GM23338 (cell line): ENCODE results near the gene HOXA2. TPM values are rescaled to one million over a fixed set of nuclear protein-coding genes. Genes with fewer than 3 reads are reported as not detected.

Experiments used
- ATAC-seq: fragments of 200-7000 bp; cut with Tn5 transposase; 3 replicates; pipeline ENCODE4 v1.9.1; 2020
- DNase-seq: peaks from one replicate; pipeline ENCODE4 v3.0.0-alpha.2; 2015; ENCODE audit warnings: low spot score
- H2AFZ ChIP-seq: fragments of 200-600 bp; sonication (generic); 2 replicates; pipeline ENCODE4 v1.8.0; 2016; ENCODE audit warnings: antibody characterized with exemption, mild to moderate bottlenecking, moderate library complexity
- H3F3A ChIP-seq: fragments of 200-600 bp; sonication (generic); replicated peaks from 2 replicates; pipeline ENCODE4 v1.8.0; 2017; ENCODE audit warnings: antibody characterized with exemption, mixed run types, low read depth
- H3K27ac ChIP-seq: fragments of 200-600 bp; sonication (generic); 2 replicates; pipeline ENCODE4 v1.6.1; 2016; ENCODE audit warnings: low read depth
- H3K27me3 ChIP-seq: fragments of 200-600 bp; sonication (generic); 2 replicates; pipeline ENCODE4 v1.8.0; 2016; ENCODE audit warnings: mild to moderate bottlenecking, mixed run types, moderate library complexity; ENCODE audit not compliant: insufficient read depth
- H3K36me3 ChIP-seq: fragments of 200-600 bp; sonication (generic); 2 replicates; pipeline ENCODE4 v1.8.0; 2016; ENCODE audit warnings: mild to moderate bottlenecking; ENCODE audit not compliant: insufficient read depth
- H3K4me1 ChIP-seq: fragments of 200-600 bp; sonication (generic); 2 replicates; pipeline ENCODE4 v1.8.0; 2016; ENCODE audit warnings: mild to moderate bottlenecking, moderate library complexity; ENCODE audit not compliant: insufficient read depth
- H3K4me2 ChIP-seq: fragments of 200-600 bp; sonication (generic); 2 replicates; pipeline ENCODE4 v1.7.1; 2017; ENCODE audit warnings: mixed run types
- H3K4me3 ChIP-seq: fragments of 200-600 bp; sonication (generic); 2 replicates; pipeline ENCODE4 v1.6.1; 2016; ENCODE audit warnings: mixed run types
- H3K79me2 ChIP-seq: fragments of 200-600 bp; sonication (generic); replicated peaks from 2 replicates; pipeline ENCODE4 v1.8.0; 2017; ENCODE audit warnings: mild to moderate bottlenecking; ENCODE audit not compliant: insufficient read depth
- H3K9me2 ChIP-seq: fragments of 200-600 bp; sonication (generic); 2 replicates; pipeline ENCODE4 v1.8.0; 2017; ENCODE audit not compliant: insufficient read depth
- H4K20me1 ChIP-seq: fragments of 200-600 bp; sonication (generic); replicated peaks from 2 replicates; pipeline ENCODE4 v1.8.0; 2017; ENCODE audit warnings: mild to moderate bottlenecking; ENCODE audit not compliant: insufficient read depth
- H3K27ac Mint-ChIP-seq: 2 replicates; pipeline ENCODE4 v1.8.0; 2020; ENCODE audit warnings: inconsistent platforms, mild to moderate bottlenecking, moderate library complexity, mixed read lengths
- H3K27me3 Mint-ChIP-seq: 3 replicates; pipeline ENCODE4 v1.8.0; 2022; ENCODE audit warnings: low read depth, mild to moderate bottlenecking, moderate library complexity, mixed read lengths, inconsistent platforms; ENCODE audit not compliant: insufficient read depth, poor library complexity
- H3K36me3 Mint-ChIP-seq: 3 replicates; pipeline ENCODE4 v1.8.0; 2021; ENCODE audit warnings: low read depth, mild to moderate bottlenecking, inconsistent platforms, moderate library complexity, mixed read lengths
- H3K4me1 Mint-ChIP-seq: 3 replicates; pipeline ENCODE4 v1.8.0; 2020; ENCODE audit warnings: mild to moderate bottlenecking, inconsistent platforms, mixed read lengths
- H3K4me3 Mint-ChIP-seq: 3 replicates; pipeline ENCODE4 v1.8.0; 2021; ENCODE audit warnings: moderate library complexity, mild to moderate bottlenecking, inconsistent platforms, mixed read lengths
- H3K9me3 Mint-ChIP-seq: 3 replicates; pipeline ENCODE4 v1.8.0; 2020; ENCODE audit warnings: moderate library complexity, mild to moderate bottlenecking, inconsistent platforms, mixed read lengths
- CREB1 ChIP-seq: fragments of 250-450 bp; sonication (Bioruptor Pico); IDR thresholded peaks from 2 replicates; pipeline ENCODE4 v1.5.0; 2020; ENCODE audit warnings: low read depth, mild to moderate bottlenecking, moderate library complexity
- CTCF ChIP-seq, 2 experiments: fragments of 200-600 bp in 1 of 2; sonication (generic) in 1 of 2; conservative IDR thresholded peaks; 2 replicates each; pipeline versions ENCODE4 v1.5.1 to v1.6.1; 2016 to 2017; ENCODE audit warnings: antibody characterized with exemption in 2 of 2, low read depth in 2 of 2, mild to moderate bottlenecking in 2 of 2, moderate library complexity in 1 of 2
- EZH2 ChIP-seq: fragments of 200-600 bp; sonication (generic); IDR thresholded peaks from one replicate; pipeline ENCODE4 v1.8.0; 2017; ENCODE audit warnings: antibody characterized with exemption, mild to moderate bottlenecking, low read depth; ENCODE audit not compliant: unreplicated experiment
- EZH2phosphoT487 ChIP-seq: fragments of 200-600 bp; sonication (generic); IDR thresholded peaks from one replicate; pipeline ENCODE4 v1.8.1; 2018; ENCODE audit warnings: antibody characterized with exemption; ENCODE audit not compliant: unreplicated experiment
- JUNB ChIP-seq: IDR thresholded peaks from one replicate; pipeline ENCODE4 v1.6.1; 2016; ENCODE audit warnings: antibody characterized with exemption; ENCODE audit not compliant: unreplicated experiment
- NANOG ChIP-seq: IDR thresholded peaks from 2 replicates; pipeline ENCODE4 v1.6.1; 2016; ENCODE audit warnings: antibody characterized with exemption, borderline replicate concordance
- REST ChIP-seq: IDR thresholded peaks from one replicate; pipeline ENCODE4 v1.6.1; 2018; ENCODE audit warnings: antibody characterized with exemption; ENCODE audit not compliant: unreplicated experiment
- STAT1 ChIP-seq: IDR thresholded peaks from one replicate; pipeline ENCODE4 v1.6.1; 2016; ENCODE audit warnings: antibody characterized with exemption; ENCODE audit not compliant: unreplicated experiment
- ZNF114 ChIP-seq: fragments of 250-450 bp; sonication (Bioruptor Pico); IDR thresholded peaks from 2 replicates; pipeline ENCODE4 v1.5.0; 2020; ENCODE audit warnings: mild to moderate bottlenecking, moderate library complexity
- ZNF331 ChIP-seq: fragments of 250-450 bp; sonication (Bioruptor Pico); IDR thresholded peaks from 2 replicates; pipeline ENCODE4 v1.5.0; 2020; ENCODE audit warnings: low read depth, mild to moderate bottlenecking, moderate library complexity
- ZNF462 ChIP-seq: fragments of 250-450 bp; sonication (Bioruptor Pico); IDR thresholded peaks from 2 replicates; pipeline ENCODE4 v1.5.0; 2020; ENCODE audit warnings: mild to moderate bottlenecking, moderate library complexity
- polyA plus RNA-seq: library from polyadenylated mRNA; unstranded; fragments of >200 nt; fragmentation: Nextera tagmentation; extraction: Ambion mirVana; gene quantifications from 2 replicates; pipeline ENCODE4 v1.2.1, GENCODE V29; 2016
- total RNA-seq: library from RNA; depleted of rRNA; stranded (reverse); fragments of >200 nt; shearing (Covaris generic); gene quantifications from 2 replicates; pipeline ENCODE4 v1.2.3, GENCODE V29; 2014

Gene HOXA2
- total and polyA plus RNA-seq, 2 experiments from 2014 or later: not detected

- TF ChIP-seq CTCF (conservative IDR thresholded peaks at IDR 0.05; ENCODE audit: low read depth in 2 of 2): no peak
- no peak for TF ChIP-seq ZNF331
- TF ChIP-seq EZH2: no peak
- TF ChIP-seq ZNF114 (CRISPR knock-in tag): no peak
- no peak for TF ChIP-seq JUNB
- TF ChIP-seq STAT1: no peak
Observed at GRCh38 chr7:27062946-27063345, 39.5 kb downstream of the HOXA2 start (continued).

GRCh38 chr7:27053153-27053552, 49.3 kb downstream of the HOXA2 start:
- Histone ChIP-seq H3K4me1 (peaks cover 5% of the 10 kb centered on the region; the same call in 1 of the 2 replicates), H3K27me3 (no peaks in the 10 kb centered on the region), H3F3A (no peaks in the 10 kb centered on the region), H3K4me3 (no peak overlapping the region), H3K27ac (no peak overlapping the region), H3K36me3 (no peaks in the 10 kb centered on the region), H3K4me2 (no peak overlapping the region), H3K9me2 (no peaks in the 10 kb centered on the region), H4K20me1 (no peaks in the 10 kb centered on the region), H3K79me2 (no peaks in the 10 kb centered on the region), H2AFZ (peak overlapping the region; percentile 94)
- peaks cover 4% of the 10 kb centered on the region for H3K27me3 Mint-ChIP-seq
- H3K36me3 Mint-ChIP-seq: no peaks in the 10 kb centered on the region
- peak; percentile 41 for DNase-seq
- no peaks in the 10 kb centered on the region for H3K9me3 Mint-ChIP-seq
- H3K27ac Mint-ChIP-seq: no peak overlapping the region
- H3K4me1 Mint-ChIP-seq: peaks cover 8% of the 10 kb centered on the region; the same call in 2 of the 3 replicates
- no peak overlapping the region for H3K4me3 Mint-ChIP-seq
- peak; percentile 89 for ATAC-seq
- TF ChIP-seq STAT1 (no peak), CREB1 (no peak), EZH2 (no peak), ZNF331 (no peak), ZNF462 (CRISPR knock-in tag) (no peak), NANOG (no peak), REST (no peak), EZH2phosphoT487 (no peak), CTCF (conservative IDR thresholded peaks at IDR 0.05; ENCODE audit: low read depth in 2 of 2) (no peak)
